GM10847 (cell line): Measurements from ENCODE around the gene OR9G1.

Experiments
- POLR2A ChIP-seq: IDR thresholded peaks from 2 replicates; pipeline ENCODE4 v1.6.1; 2011; ENCODE audit not compliant: insufficient read length; ENCODE audit errors: extremely low read depth

OR9G1 gene, protein sequence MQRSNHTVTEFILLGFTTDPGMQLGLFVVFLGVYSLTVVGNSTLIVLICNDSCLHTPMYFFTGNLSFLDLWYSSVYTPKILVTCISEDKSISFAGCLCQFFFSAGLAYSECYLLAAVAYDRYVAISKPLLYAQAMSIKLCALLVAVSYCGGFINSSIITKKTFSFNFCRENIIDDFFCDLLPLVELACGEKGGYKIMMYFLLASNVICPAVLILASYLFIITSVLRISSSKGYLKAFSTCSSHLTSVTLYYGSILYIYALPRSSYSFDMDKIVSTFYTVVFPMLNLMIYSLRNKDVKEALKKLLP

DNA sequence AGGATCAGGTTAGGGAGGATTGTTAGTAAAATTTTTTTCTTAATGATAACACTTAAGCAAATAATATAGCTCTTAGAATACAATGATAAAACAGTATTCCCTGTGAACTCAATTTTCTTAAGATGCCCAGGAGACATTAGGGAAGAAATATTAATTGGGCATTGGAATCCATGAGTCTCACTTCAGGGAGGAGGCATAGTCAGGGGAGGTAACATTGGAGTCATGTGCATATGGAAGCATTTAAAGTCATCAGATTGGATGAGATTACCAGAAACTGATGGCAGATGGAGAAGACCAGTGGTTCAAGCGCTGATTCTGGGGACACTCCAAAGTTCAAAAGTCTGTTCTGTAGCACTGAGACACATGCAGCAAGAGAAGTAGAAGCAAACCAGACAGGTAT is at the start of gene OR9G1:
TSS of gene OR9G1 (plus strand) at position 301 of the 400 bp plus-strand sequence. CDS start 1,293 bp downstream, outside the sequence.
- no peak for TF ChIP-seq POLR2A

DNA sequence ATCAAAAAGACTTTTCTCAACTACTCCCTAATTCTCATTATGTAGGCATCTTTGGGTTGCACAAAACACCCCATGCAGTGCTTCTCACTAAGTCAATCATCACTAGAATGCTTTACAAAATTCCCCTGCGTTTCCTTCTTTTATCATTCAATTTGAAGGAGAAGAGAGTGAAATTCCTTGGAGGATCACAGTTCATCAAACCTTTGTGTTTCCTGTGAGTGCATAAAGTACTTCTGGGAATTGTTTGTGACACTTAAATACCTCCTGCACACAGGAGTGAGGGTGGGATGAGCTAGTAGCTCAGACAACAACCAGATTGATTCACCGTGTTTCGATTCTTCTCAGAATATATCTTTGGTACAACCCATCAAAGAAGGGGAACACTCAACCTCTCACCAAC is 39.1 kb upstream of the OR9G1 start:
- no peak for TF ChIP-seq POLR2A

DNA sequence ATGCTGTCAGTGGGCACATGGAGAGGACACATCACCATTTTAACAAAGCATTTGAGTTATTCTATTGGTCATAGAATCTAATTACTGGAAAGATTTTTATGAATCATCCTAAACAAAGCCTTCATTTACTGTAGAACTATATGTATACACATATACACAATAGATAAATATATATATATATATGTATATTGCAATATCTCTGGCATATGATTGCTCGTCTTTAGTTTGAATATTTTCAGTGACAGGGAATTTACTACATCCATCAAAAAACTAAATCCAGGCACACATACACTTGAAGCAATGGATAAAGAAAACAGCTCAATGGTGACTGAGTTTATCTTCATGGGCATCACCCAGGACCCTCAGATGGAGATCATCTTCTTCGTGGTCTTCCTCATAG is 35.5 kb upstream of the OR9G1 start, which contains the start of gene OR5AR1:
TSS of gene OR5AR1 (plus strand) at position 301 of the 400 bp plus-strand sequence. CDS start at position 301, 0 bp downstream.
- TF ChIP-seq POLR2A: no peak

- TF ChIP-seq POLR2A: no peak
Observed at GRCh38 chr11:56670984-56671383, 27.9 kb upstream of the OR9G1 start.

DNA sequence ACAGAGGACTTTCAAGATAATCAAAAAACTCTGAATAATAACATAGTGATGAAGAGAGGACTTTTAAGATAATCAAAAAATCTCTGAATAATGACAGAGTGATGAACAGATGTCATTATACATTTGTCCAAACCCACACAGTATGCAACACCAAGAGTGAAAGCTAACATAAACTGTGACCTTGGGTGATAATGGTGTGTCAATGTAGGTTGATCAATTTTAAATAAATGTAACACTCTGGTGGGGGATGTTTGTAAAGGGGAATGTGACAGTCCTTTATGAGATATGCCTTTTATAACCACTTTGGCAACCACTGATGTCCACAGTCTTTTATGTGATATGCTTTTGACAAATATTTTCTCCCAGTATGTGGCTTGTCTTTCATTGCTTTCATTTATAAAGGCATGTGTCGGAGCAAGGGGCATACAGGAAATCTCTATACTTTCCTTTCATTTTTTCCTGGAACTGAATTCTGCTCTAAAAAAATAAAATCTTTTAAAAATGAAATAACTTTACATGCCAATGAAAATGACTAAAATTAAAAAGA is 10.3 kb upstream of the OR9G1 start:
- TF ChIP-seq POLR2A: no peak

- TF ChIP-seq POLR2A: no peak
Observed at GRCh38 chr11:56693428-56693827, 5.5 kb upstream of the OR9G1 start.

DNA sequence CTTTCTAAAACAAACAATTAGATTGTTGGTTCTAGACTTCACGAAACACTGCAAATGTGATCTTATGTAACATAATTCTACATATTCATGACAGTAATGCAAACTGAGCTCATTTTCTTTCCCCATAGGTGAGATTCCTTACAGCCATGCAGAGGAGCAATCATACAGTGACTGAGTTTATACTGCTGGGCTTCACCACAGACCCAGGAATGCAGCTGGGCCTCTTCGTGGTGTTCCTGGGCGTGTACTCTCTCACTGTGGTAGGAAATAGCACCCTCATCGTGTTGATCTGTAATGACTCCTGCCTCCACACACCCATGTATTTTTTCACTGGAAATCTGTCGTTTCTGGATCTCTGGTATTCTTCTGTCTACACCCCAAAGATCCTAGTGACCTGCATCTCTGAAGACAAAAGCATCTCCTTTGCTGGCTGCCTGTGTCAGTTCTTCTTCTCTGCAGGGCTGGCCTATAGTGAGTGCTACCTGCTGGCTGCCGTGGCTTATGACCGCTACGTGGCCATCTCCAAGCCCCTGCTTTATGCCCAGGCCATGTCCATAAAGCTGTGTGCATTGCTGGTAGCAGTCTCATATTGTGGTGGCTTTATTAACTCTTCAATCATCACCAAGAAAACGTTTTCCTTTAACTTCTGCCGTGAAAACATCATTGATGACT is 1.5 kb downstream of the OR9G1 start:
- no peak for TF ChIP-seq POLR2A

- no peak for TF ChIP-seq POLR2A
Observed at GRCh38 chr11:56700914-56701485, 2.1 kb downstream of the OR9G1 start.

DNA sequence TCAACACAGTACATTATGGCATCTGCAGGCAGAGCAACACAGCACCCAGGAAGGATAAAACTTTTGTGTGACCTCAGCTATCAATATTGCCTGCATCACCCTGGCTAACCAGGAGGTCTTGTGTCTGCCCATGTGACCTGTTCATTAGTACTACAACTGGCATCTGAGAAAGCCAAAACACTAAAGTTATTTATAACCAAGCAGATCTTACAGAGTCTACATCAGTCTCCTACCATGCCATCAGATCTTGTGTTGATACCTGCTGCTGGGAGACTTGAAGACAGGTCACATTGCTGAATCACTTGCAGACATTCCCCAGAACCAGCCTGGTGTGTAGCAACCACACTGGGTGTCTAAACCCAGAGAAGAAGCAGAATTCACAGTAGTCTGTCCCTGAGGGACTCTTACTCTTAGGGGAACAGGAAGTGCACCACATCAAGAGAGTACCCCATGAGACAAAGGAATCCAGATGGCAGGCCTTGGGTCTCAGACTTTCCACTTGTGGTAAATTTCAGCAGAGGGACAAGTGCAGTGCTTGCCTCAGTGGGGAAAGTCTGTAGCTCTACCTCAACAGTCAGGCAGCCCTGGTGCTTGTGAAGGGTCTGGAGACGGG is 7.0 kb downstream of the OR9G1 start:
- TF ChIP-seq POLR2A: no peak

- TF ChIP-seq POLR2A: no peak
Observed at GRCh38 chr11:56706486-56706885, 7.6 kb downstream of the OR9G1 start.

DNA sequence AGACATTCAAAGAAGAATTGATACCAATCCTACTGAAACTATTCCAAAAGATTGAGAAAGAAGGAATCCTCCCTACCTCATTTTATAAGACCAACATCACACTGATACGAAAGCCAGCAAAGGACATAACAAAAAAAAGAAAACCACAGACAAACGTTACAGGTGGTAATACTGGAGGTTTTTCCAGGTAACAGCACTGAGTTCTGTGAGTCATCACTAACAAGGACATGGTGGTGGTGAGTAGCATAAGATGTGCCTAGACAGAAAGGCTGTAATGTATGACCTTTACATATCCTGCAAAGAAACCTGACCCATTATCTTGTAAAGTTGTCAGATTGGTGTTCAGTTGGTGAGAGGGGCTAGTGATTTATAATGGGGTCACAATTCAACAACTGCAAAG is 15.3 kb downstream of the OR9G1 start:
- no peak for TF ChIP-seq POLR2A

DNA sequence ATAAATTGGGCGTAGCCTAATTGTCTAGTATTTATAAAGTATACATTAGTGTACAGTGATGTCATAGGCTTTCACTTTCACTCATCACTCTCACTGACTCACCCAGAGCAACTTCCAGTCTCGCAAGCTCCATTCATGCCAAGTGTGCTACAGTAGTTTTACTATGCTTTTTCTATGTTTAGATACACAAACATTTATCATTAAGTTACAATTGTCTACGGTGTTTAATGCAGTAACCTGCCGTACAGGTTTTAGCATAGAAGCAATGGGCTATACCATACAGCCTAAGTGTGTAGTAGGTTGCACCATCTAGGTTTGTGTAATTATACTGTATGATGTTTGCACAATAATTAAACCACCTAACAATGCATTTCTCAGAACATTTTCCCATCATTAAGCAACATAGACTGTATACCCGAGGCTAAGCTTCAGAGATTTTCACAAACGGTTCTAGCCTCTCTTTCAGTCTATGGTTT is 17.5 kb downstream of the OR9G1 start:
- no peak for TF ChIP-seq POLR2A

DNA sequence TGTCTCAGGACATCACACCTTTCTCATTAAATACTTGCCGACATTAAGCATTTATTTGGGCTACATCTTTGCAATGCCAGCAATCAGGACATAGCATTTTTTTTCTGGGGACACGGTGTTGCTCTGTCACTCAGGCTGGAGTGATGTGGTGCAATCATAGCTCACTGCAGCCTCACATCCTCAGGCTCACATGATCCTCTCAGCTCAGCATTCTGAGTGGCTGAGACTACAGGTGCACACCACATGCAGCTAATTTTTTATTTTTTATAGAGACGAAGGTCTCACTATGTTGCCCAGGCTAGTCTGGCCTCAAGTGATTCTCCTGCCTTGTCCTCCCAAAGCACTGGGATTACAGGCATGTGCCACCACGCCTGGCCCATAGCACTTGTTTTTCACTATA is 21.6 kb downstream of the OR9G1 start:
- no peak for TF ChIP-seq POLR2A

- no peak for TF ChIP-seq POLR2A
Observed at GRCh38 chr11:56740107-56740506, 41.2 kb downstream of the OR9G1 start.

- TF ChIP-seq POLR2A: no peak
Observed at GRCh38 chr11:56740886-56741285, 42.0 kb downstream of the OR9G1 start.

DNA sequence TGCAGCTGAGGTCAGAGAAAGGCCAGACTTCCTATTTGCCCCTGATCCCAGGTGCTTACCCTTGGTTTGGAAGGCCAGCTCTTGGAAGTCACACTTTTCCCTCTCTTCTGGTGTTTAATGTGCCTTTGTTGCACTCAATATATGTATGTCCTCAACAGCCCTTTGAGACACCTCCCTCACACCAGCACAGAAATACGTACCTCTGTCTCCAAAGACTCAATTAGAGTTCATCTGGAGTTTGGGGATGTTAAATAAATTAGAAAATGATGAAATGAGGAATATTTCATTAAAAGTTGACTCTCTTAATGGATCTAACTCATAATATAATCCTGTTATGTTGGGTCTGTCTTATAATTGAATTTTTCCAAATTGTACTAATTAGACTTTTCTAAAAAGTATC is 49.7 kb downstream of the OR9G1 start, which contains the start of gene OR9G4:
TSS of gene OR9G4 (minus strand) at position 101 of the 400 bp plus-strand sequence. CDS start 4,931 bp downstream, outside the sequence.
- TF ChIP-seq POLR2A: no peak

- TF ChIP-seq POLR2A: no peak
Observed at GRCh38 chr11:56750190-56750589, 51.3 kb downstream of the OR9G1 start.
